MM.1S (cell line): ENCODE data around the gene AK4.
A peak's percentile ranks its signal among the peaks of the same experiment; 100 is the strongest.

Experiments used
- CTCF ChIP-seq: fragments of 300-600 bp; sonication (generic); IDR thresholded peaks from 2 replicates; pipeline ENCODE4 v1.5.1; 2016; ENCODE audit warnings: antibody characterized with exemption, low read length, mixed read lengths
- EZH2 ChIP-seq: fragments of 300-600 bp; sonication (generic); optimal IDR thresholded peaks from 2 replicates; pipeline ENCODE3; 2017; ENCODE audit warnings: low read depth, mild to moderate bottlenecking, antibody characterized with exemption, low read length, mixed read lengths

DNA sequence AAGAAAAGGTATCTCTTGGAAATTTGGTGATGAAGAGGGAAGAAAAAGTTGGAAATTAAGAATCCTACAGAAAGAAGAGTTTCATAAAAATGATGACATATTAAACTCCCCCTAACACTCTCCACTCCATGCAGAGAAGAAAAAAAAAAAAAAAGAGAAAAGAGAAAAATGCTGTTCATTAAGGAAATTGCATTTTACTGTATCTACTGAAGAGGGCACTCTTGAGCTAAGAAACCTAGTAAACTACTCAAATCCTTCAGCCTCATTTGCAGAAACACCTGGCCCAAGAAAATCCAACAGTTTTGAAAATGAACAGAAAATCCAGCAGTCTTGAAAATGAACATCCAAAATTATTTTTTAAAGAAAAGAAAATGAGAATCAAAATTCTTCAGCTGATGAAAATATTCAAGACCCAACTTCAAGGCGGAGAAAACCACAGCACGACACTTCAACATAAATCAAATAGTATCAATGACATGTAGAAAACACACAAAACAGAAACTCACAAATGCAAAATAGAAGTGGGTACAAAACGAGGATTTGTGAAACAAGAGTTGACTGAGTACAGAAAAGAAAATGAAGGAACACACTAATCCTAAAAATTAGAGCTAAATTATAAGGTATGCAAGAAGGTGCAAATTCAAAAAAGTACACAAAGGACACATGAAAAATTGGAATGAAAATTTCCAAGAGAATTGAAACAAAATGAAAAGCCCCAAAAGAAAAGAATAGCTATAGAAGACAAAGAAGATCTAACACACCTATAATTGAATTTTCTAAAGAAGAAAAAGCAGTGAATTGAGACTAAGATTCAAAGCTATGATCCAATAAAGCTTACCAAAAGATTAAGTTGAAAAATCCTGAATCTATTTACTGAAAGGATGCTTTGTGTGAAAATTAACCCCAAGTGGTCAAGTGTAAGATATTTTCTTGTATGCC, 88.1 kb downstream of the AK4 start:
- peak; percentile 70 for TF ChIP-seq CTCF
- no peak for TF ChIP-seq EZH2
